ENCODE measurements around the gene NRXN3. TPM values are rescaled to one million over a fixed set of nuclear protein-coding genes. Genes with fewer than 3 reads are reported as not detected.

Gene NRXN3
- polyA plus RNA-seq, 1 experiment, result 7.0 TPM

- no peak for DNase-seq (ENCODE audit: low read depth)
- no peak overlapping the region for H3K4me3 ChIP-seq (ENCODE audit: low read depth, low read length)
- POLR2A ChIA-PET, result no interaction called here
- TF ChIP-seq CTCF (IDR thresholded peaks at IDR 0.05; ENCODE audit: insufficient read depth, low read depth, low read length), result no peak
- H3K27me3 ChIP-seq (ENCODE audit: control insufficient read depth, insufficient read depth, low read length), result no peaks in the 10 kb centered on the region
- no peaks in the 10 kb centered on the region for H3K36me3 ChIP-seq (ENCODE audit: control insufficient read depth, insufficient read depth, low read length)
- CTCF ChIA-PET, result no interaction called here
These were observed 518.3 kb downstream of the NRXN3 start for GRCh38 chr14:78688503-78688902.

- H3K4me3 ChIP-seq (ENCODE audit: low read depth, low read length), result no peak overlapping the region
- no peaks in the 10 kb centered on the region for H3K27me3 ChIP-seq (ENCODE audit: control insufficient read depth, insufficient read depth, low read length)
- no peaks in the 10 kb centered on the region for H3K36me3 ChIP-seq (ENCODE audit: control insufficient read depth, insufficient read depth, low read length)
- TF ChIP-seq CTCF (IDR thresholded peaks at IDR 0.05; ENCODE audit: insufficient read depth, low read depth, low read length), result no peak
- ChIA-PET CTCF (interaction anchor here (1.4 kb wide), 1 partner anchor 93 kb away, joined by 3 read pairs; no protein-coding TSS in a partner anchor), POLR2A (interaction anchor here (0.6 kb wide), 1 partner anchor 10 kb away, joined by 3 read pairs; no protein-coding TSS in a partner anchor)
- no peak for DNase-seq (ENCODE audit: low read depth)
These were observed 520.7 kb downstream of the NRXN3 start for GRCh38 chr14:78690836-78691235.

- no peak overlapping the region for H3K4me3 ChIP-seq (ENCODE audit: low read depth, low read length)
- CTCF ChIA-PET, result interaction anchor here (0.6 to 3.6 kb wide), 22 partner anchors 13 to 1043 kb away, joined by 3 to 13 read pairs (median 4); no protein-coding TSS in a partner anchor
- POLR2A ChIA-PET, result no interaction called here
These were observed 527.2 kb downstream of the NRXN3 start for GRCh38 chr14:78697341-78697740.

GRCh38 chr14:78698991-78699390 lies 528.8 kb downstream of the NRXN3 start:
- Histone ChIP-seq H3K4me3 (ENCODE audit: low read depth, low read length) (no peak overlapping the region), H3K36me3 (ENCODE audit: control insufficient read depth, insufficient read depth, low read length) (no peaks in the 10 kb centered on the region), H3K27me3 (ENCODE audit: control insufficient read depth, insufficient read depth, low read length) (no peaks in the 10 kb centered on the region; the same call in 1 of the 2 replicates)
- no peak for TF ChIP-seq CTCF (IDR thresholded peaks at IDR 0.05; ENCODE audit: insufficient read depth, low read depth, low read length)
- ChIA-PET CTCF (interaction anchor here (0.8 to 3.6 kb wide), 8 partner anchors 14 to 839 kb away, joined by 3 to 13 read pairs (median 5); no protein-coding TSS in a partner anchor), POLR2A (no interaction called here)
- no peak for DNase-seq (ENCODE audit: low read depth)

More at GRCh38 chr14:78697341-78697740, 527.2 kb downstream of the NRXN3 start:
- no peak for DNase-seq (ENCODE audit: low read depth)
- no peaks in the 10 kb centered on the region; the same call in 1 of the 2 replicates for H3K27me3 ChIP-seq (ENCODE audit: control insufficient read depth, insufficient read depth, low read length)
- no peaks in the 10 kb centered on the region for H3K36me3 ChIP-seq (ENCODE audit: control insufficient read depth, insufficient read depth, low read length)
- peak; percentile 69 for TF ChIP-seq CTCF (IDR thresholded peaks at IDR 0.05; ENCODE audit: insufficient read depth, low read depth, low read length)

GRCh38 chr14:78700236-78700635 lies 530.1 kb downstream of the NRXN3 start:
- DNase-seq (ENCODE audit: low read depth), result no peak
- H3K36me3 ChIP-seq (ENCODE audit: control insufficient read depth, insufficient read depth, low read length), result no peaks in the 10 kb centered on the region
- H3K27me3 ChIP-seq (ENCODE audit: control insufficient read depth, insufficient read depth, low read length), result no peaks in the 10 kb centered on the region; the same call in 1 of the 2 replicates
- CTCF ChIA-PET, result interaction anchor here (0.8 to 3.6 kb wide), 4 partner anchors 105 to 837 kb away, joined by 3 to 13 read pairs (median 5); no protein-coding TSS in a partner anchor
- POLR2A ChIA-PET, result interaction anchor here (0.6 kb wide), 2 partner anchors 10 to 56 kb away, joined by 3 to 7 read pairs; no protein-coding TSS in a partner anchor
- H3K4me3 ChIP-seq (ENCODE audit: low read depth, low read length), result no peak overlapping the region
- no peak for TF ChIP-seq CTCF (IDR thresholded peaks at IDR 0.05; ENCODE audit: insufficient read depth, low read depth, low read length)

All from BJ (cell line).